ENCODE results near the gene HEBP2.

DNA sequence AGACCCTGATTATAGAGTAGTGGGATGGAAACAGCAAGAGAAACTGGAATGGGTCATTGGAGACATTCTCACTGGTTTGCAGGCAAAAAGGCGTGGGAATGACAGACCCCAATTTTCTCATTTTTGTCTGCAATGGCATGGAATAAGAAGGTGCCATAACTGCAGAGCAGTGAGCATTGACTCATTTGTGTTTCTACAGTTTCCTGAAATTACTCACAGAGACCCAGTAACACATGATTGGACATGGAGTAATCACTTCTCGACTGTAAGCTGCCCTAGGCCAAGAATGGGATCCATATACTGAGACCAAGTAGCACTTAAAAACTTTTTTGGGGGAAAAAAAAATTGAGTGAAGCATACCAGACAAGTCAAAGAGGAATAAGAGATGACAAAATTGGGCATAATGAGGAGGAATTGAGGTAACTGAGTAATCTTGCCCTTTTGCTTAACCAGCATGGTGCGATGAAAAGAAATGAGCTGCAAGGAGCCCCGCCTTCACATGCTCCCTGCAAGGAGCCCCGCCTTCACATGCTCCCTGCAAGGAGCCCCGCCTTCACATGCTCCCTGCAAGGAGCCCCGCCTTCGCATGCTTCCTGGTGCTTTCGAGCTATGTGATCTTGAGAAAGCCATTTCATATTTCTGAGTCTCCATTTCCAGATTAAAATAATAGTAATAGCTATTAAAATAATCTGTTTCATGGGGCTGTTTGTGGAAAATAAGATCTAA is 51.1 kb downstream of the HEBP2 start:
- TF ChIP-seq, protein P1, sequence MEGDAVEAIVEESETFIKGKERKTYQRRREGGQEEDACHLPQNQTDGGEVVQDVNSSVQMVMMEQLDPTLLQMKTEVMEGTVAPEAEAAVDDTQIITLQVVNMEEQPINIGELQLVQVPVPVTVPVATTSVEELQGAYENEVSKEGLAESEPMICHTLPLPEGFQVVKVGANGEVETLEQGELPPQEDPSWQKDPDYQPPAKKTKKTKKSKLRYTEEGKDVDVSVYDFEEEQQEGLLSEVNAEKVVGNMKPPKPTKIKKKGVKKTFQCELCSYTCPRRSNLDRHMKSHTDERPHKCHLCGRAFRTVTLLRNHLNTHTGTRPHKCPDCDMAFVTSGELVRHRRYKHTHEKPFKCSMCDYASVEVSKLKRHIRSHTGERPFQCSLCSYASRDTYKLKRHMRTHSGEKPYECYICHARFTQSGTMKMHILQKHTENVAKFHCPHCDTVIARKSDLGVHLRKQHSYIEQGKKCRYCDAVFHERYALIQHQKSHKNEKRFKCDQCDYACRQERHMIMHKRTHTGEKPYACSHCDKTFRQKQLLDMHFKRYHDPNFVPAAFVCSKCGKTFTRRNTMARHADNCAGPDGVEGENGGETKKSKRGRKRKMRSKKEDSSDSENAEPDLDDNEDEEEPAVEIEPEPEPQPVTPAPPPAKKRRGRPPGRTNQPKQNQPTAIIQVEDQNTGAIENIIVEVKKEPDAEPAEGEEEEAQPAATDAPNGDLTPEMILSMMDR (IDR thresholded peaks at IDR 0.05), result no peak
- no peak for TF ChIP-seq POLR2A (IDR thresholded peaks at IDR 0.05)
